Measurements from ENCODE around the gene SGMS2.

Gene SGMS2

DNA sequence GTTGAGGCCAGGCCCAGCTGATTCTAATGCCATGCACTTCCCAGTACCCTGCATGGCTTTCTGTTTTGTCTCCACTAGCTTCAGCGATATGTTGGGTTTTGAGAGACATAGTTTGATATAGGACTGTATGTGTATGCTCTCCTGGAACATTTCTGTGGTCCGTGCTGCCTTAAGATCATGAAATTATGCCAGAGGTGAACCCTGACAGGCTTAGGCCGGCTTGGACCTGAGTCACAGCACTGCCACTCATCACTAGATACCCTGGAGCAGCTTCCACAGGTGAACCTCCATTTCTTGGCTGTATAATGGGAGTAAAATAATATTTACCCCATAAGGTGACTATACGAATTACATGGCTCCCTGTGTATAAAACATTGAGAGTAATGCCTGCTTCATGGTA is 6.4 kb downstream of the SGMS2 start:
- DNase-seq = no peak

DNA sequence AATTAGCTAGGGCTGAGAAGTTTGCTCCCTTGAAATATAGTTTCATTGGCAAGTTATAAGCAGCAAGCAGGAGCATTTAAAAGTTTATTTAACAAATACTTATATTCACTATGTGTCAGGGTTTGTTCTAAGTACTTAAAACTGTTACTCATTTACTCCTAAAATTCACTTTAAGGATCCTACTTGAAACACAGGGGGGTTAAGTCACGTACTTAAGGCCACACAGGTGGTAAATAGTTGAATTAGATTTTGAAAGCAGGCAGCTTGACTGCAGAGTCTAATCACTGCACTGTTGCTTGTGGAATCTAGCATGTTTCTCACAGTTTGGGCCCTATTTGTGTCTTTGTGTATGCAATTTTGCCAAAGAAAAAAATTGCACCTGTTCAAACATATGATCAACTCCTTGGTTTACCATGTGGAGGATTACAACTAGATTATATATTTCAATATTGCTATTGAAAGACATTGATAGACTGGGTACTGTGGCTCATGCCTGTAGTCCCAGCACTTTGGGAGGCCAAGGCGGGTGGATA is 7.6 kb downstream of the SGMS2 start:
- no peak for DNase-seq

DNA sequence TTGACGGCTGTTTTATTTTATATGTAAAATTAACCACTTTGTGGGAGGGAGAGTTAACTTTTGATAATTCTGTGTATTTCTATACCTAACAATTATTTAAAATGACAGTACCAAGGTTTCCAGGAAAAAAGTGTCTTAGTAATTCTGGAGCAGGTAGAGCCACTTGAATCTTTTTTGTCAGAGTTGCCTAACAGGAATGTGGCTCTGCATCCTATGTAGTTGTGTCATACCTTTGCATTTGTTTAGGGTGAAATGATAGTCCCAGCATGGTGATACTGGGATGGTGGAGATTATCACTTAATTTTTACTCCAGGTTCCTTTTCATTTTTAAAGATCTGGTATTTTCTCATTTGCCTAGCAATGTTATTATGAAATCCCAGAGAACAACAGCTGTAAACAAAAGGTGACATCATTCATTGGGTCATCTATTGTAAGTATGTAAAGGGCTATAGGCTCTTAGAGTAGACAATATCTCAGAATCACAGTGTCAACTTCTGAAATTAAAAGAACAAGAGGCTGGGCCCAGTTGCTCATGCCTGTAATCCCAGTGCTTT is 9.6 kb downstream of the SGMS2 start:
- no peak for DNase-seq

- DNase-seq = no peak
Observed at GRCh38 chr4:107835406-107835805, 10.7 kb downstream of the SGMS2 start.

GRCh38 chr4:107837317-107837716 is 12.6 kb downstream of the SGMS2 start:
- no peak for DNase-seq

- no peak for DNase-seq
Observed at GRCh38 chr4:107837776-107838618, 13.3 kb downstream of the SGMS2 start.

- DNase-seq = no peak
Observed at GRCh38 chr4:107838861-107839565, 14.3 kb downstream of the SGMS2 start.

DNA sequence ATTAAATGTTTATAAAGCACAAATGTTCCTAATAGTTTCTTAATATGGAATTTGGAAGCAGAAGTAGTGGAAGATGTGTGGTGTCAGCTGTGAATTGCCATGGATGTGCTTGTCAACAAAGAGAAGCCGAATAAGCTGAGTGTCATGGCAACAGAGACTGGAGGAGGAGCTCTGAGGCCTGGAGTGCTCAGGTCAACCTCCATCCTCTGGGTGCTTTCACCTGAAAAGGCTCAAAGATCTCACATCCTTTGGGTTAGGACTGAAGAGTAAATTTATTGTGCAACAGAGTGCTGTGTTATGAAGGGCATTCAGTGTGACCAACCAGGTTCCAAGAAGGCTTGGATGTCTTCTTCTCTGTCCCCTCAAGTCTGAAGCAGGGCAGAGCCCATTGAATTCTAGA is 18.7 kb downstream of the SGMS2 start:
- no peak for DNase-seq

DNA sequence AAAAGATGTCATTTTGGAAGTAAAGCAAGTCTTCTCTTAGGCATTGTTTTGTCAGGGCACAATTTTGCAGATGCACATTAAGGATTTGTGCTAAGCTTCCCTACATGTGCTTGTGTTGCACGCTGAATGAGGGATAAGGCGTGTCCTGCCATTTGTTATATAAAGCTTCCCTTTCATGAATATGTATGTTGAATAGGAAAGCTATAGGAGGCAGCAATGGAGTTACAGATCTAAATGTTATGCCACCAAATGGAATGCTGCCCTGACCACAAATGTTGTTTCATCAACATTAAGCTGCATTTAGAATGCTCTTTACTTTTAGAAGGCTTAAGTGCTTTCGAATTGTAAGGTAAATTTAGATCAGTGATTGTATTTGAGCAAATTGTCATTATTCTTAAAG is 20.9 kb downstream of the SGMS2 start:
- no peak for DNase-seq

DNA sequence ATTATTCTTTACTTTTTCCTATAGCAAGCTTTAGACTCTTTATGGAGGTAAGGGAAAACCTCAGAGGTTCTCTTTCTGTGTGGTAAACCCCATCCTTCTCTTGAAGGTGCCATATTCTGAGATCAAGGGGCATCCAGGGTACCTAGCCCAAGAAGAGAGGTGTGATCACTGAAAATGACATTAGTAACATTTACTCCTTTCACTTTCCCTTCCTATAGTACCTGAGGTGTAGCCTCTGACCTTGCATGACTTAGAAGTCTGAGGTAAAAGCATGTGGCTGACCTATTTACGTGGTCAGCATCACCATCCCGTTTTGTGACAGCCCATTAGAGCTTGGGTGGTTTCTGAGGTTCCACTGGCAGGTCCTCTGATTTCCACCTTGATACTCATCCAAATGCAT is 25.7 kb downstream of the SGMS2 start:
- DNase-seq = no peak

GRCh38 chr4:107853444-107854355 is 29.0 kb downstream of the SGMS2 start:
- DNase-seq = no peak

DNA sequence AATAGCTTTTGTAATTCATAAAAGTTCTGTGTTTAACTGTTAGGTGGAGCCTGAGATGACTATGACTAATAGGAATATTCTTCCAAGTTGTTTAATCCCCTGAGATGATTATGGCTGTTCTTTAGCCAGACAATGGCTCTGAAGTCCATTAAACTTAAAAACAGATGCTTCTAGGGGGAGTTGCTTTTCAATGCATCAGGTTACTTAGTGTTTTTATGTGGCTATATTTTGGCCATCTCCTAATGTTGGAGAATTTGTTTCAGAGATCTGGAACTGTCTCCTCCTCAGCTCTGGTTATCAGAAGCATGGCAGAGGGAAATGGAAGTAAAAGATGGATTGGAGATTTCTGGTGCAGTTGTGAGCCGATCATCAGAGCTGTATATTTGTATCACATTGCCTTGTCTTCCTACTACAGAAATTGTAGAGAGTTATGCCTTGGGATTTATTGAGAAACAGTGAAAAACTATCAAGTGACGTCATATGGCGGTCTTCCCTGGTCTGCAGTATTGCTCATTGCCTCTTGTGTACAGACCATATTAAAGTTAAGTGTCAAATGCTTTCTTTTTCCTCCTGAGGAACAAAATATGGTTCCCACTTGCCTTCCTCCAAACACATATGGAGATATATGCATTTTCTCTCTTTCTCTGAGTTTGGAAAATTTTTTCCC is 29.8 kb downstream of the SGMS2 start:
- DNase-seq = no peak

DNA sequence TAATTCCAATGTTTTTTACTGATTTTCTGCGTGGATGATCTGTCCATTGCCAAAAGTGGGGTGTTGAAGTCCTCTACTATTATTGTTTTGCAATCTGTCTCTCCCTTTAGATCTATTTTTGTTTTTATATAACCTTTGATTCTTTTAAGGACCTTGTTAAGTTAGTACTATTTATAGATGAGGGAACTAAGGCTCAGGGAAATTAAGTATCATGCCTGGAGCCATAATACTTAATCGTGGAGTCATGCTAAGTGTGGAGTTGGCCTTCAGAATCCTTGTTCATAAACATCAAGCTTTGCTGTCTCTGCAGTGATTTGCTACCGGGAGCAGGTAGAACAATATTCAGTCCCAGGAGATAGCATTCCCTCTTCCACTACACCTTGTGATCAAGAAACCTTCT is 31.0 kb downstream of the SGMS2 start:
- no peak for DNase-seq

GRCh38 chr4:107856901-107857300 is 32.2 kb downstream of the SGMS2 start:
- no peak for DNase-seq

- no peak for DNase-seq
Observed at GRCh38 chr4:107857741-107858140, 33.0 kb downstream of the SGMS2 start.

GRCh38 chr4:107858158-107858742 is 33.5 kb downstream of the SGMS2 start:
- no peak for DNase-seq

GRCh38 chr4:107862658-107863057 is 37.9 kb downstream of the SGMS2 start:
- DNase-seq = no peak

- DNase-seq = no peak
Observed at GRCh38 chr4:107863416-107863815, 38.7 kb downstream of the SGMS2 start.

- no peak for DNase-seq
Observed at GRCh38 chr4:107863850-107864371, 39.2 kb downstream of the SGMS2 start.

GRCh38 chr4:107866726-107867125 is 42.0 kb downstream of the SGMS2 start:
- DNase-seq = no peak

- DNase-seq = no peak
Observed at GRCh38 chr4:107870236-107870635, 45.5 kb downstream of the SGMS2 start.
